Measurements from ENCODE around the gene TMEM69. TPM values are rescaled to one million over a fixed set of nuclear protein-coding genes. Genes with fewer than 3 reads are reported as not detected.
"Not testable (repeated sequence)": the region's sequence is repeated elsewhere in the genome, so short reads cannot be mapped to it uniquely, and the experiment has no call there.

The TMEM69 gene
- total RNA-seq, 1 donor from 2014 or later = 27.8 TPM

GRCh38 chr1:45694823-45695222 is 6.8 kb downstream of the TMEM69 start:
- H3K4me3 Mint-ChIP-seq (ENCODE audit: unreplicated experiment) = no peak overlapping the region
- no peak for DNase-seq (ENCODE audit: low spot score)
- no peaks in the 10 kb centered on the region for H3K9me3 Mint-ChIP-seq (ENCODE audit: unreplicated experiment)
- TF ChIP-seq, protein P1, sequence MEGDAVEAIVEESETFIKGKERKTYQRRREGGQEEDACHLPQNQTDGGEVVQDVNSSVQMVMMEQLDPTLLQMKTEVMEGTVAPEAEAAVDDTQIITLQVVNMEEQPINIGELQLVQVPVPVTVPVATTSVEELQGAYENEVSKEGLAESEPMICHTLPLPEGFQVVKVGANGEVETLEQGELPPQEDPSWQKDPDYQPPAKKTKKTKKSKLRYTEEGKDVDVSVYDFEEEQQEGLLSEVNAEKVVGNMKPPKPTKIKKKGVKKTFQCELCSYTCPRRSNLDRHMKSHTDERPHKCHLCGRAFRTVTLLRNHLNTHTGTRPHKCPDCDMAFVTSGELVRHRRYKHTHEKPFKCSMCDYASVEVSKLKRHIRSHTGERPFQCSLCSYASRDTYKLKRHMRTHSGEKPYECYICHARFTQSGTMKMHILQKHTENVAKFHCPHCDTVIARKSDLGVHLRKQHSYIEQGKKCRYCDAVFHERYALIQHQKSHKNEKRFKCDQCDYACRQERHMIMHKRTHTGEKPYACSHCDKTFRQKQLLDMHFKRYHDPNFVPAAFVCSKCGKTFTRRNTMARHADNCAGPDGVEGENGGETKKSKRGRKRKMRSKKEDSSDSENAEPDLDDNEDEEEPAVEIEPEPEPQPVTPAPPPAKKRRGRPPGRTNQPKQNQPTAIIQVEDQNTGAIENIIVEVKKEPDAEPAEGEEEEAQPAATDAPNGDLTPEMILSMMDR (IDR thresholded peaks at IDR 0.05; ENCODE audit: unreplicated experiment) = no peak
- H3K27me3 Mint-ChIP-seq (ENCODE audit: unreplicated experiment) = no peaks in the 10 kb centered on the region
- no peak overlapping the region for H3K27ac Mint-ChIP-seq (ENCODE audit: unreplicated experiment)
- H3K4me1 Mint-ChIP-seq (ENCODE audit: unreplicated experiment) = no peaks in the 10 kb centered on the region
- H3K36me3 Mint-ChIP-seq (ENCODE audit: low read depth, unreplicated experiment) = peaks cover 10% of the 10 kb centered on the region

GRCh38 chr1:45704637-45705036 is 16.7 kb downstream of the TMEM69 start:
- Mint-ChIP-seq H3K4me3 (ENCODE audit: unreplicated experiment) (no peak overlapping the region), H3K36me3 (ENCODE audit: low read depth, unreplicated experiment) (no peaks in the 10 kb centered on the region), H3K9me3 (ENCODE audit: unreplicated experiment) (no peaks in the 10 kb centered on the region), H3K4me1 (ENCODE audit: unreplicated experiment) (no peaks in the 10 kb centered on the region), H3K27ac (ENCODE audit: unreplicated experiment) (no peak overlapping the region), H3K27me3 (ENCODE audit: unreplicated experiment) (no peaks in the 10 kb centered on the region)
- TF ChIP-seq, protein P1 (IDR thresholded peaks at IDR 0.05; ENCODE audit: unreplicated experiment) = no peak
- DNase-seq (ENCODE audit: low spot score) = no peak

GRCh38 chr1:45713711-45714110 is 25.7 kb downstream of the TMEM69 start:
- Mint-ChIP-seq H3K36me3 (ENCODE audit: low read depth, unreplicated experiment) (peaks cover 3% of the 10 kb centered on the region), H3K9me3 (ENCODE audit: unreplicated experiment) (no peaks in the 10 kb centered on the region), H3K27me3 (ENCODE audit: unreplicated experiment) (no peaks in the 10 kb centered on the region), H3K27ac (ENCODE audit: unreplicated experiment) (no peak overlapping the region), H3K4me3 (ENCODE audit: unreplicated experiment) (no peak overlapping the region), H3K4me1 (ENCODE audit: unreplicated experiment) (no peaks in the 10 kb centered on the region)
- DNase-seq (ENCODE audit: low spot score) = no peak
- TF ChIP-seq, protein P1 (IDR thresholded peaks at IDR 0.05; ENCODE audit: unreplicated experiment) = no peak

GRCh38 chr1:45716700-45717099 is 28.7 kb downstream of the TMEM69 start:
- no peak for DNase-seq (ENCODE audit: low spot score)
- H3K27ac Mint-ChIP-seq (ENCODE audit: unreplicated experiment) = no peak overlapping the region
- peaks cover 2% of the 10 kb centered on the region for H3K36me3 Mint-ChIP-seq (ENCODE audit: low read depth, unreplicated experiment)
- TF ChIP-seq, protein P1 (IDR thresholded peaks at IDR 0.05; ENCODE audit: unreplicated experiment) = no peak
- H3K4me1 Mint-ChIP-seq (ENCODE audit: unreplicated experiment) = no peaks in the 10 kb centered on the region
- H3K27me3 Mint-ChIP-seq (ENCODE audit: unreplicated experiment) = no peaks in the 10 kb centered on the region
- H3K9me3 Mint-ChIP-seq (ENCODE audit: unreplicated experiment) = no peaks in the 10 kb centered on the region
- no peak overlapping the region for H3K4me3 Mint-ChIP-seq (ENCODE audit: unreplicated experiment)

DNA sequence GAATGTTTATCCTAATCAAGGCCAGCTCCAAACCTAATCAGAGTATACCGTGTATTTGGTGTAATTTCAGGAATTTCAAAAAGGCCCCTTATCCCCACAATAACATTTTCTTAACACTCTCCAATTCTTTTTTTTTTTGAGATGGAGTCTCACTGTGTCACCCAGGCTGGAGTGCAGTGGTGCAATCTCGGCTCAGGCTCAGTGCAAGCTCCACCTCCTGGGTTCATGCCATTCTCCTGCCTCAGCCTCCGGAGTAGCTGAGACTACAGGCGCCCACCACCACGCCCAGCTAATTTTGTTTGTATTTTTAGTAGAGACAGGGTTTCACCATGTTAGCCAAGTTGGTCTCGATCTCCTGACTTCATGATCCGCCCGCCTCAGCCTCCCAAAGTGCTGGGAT is 29.4 kb downstream of the TMEM69 start:
- not testable (repeated sequence) for H3K27ac Mint-ChIP-seq (ENCODE audit: unreplicated experiment); H3K36me3 Mint-ChIP-seq (ENCODE audit: low read depth, unreplicated experiment); H3K27me3 Mint-ChIP-seq (ENCODE audit: unreplicated experiment); H3K4me1 Mint-ChIP-seq (ENCODE audit: unreplicated experiment); H3K4me3 Mint-ChIP-seq (ENCODE audit: unreplicated experiment); H3K9me3 Mint-ChIP-seq (ENCODE audit: unreplicated experiment); DNase-seq (ENCODE audit: low spot score)

- Mint-ChIP-seq H3K4me1 (ENCODE audit: unreplicated experiment) (no peaks in the 10 kb centered on the region), H3K4me3 (ENCODE audit: unreplicated experiment) (no peak overlapping the region), H3K27ac (ENCODE audit: unreplicated experiment) (no peak overlapping the region), H3K9me3 (ENCODE audit: unreplicated experiment) (no peaks in the 10 kb centered on the region), H3K36me3 (ENCODE audit: low read depth, unreplicated experiment) (no peaks in the 10 kb centered on the region), H3K27me3 (ENCODE audit: unreplicated experiment) (no peaks in the 10 kb centered on the region)
- TF ChIP-seq, protein P1 (IDR thresholded peaks at IDR 0.05; ENCODE audit: unreplicated experiment) = no peak
- no peak for DNase-seq (ENCODE audit: low spot score)
These were observed 30.3 kb downstream of the TMEM69 start for GRCh38 chr1:45718289-45718688.
